ENCODE data around the gene MED7.

MED7 gene

DNA sequence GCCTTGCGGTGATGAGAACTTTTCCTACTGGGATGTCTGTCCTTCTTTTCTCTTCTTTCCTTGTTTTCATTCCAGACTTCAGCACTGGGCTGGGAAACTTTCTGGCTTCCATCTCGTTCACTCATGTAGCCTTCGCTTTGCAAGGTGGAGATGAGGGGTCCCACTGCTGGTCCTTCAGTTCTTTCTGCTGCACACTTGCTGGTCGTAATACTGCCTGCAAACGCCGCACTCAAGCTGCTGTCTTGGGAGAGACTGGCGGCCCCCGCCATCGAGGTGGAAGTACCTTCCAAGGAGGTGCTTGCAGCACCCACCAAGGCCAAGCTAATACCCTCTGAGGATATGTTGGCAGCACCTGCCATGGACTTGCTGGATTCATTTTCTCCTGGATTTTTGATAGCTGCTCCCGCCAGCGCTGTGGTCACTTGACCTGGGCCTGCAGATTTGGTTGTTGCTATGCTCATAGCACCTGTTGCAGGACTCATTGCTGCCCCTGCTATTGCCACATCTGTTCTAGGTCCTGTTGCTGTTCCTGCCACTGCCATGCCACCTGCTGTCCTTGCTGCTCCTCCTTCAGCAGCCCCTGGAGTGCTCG lies 20.4 kb upstream of the MED7 start:
- no peak for DNase-seq

GRCh38 chr5:157161996-157162395 lies 19.3 kb upstream of the MED7 start:
- no peak for DNase-seq

GRCh38 chr5:157160001-157160400 lies 17.3 kb upstream of the MED7 start:
- DNase-seq, result no peak

DNA sequence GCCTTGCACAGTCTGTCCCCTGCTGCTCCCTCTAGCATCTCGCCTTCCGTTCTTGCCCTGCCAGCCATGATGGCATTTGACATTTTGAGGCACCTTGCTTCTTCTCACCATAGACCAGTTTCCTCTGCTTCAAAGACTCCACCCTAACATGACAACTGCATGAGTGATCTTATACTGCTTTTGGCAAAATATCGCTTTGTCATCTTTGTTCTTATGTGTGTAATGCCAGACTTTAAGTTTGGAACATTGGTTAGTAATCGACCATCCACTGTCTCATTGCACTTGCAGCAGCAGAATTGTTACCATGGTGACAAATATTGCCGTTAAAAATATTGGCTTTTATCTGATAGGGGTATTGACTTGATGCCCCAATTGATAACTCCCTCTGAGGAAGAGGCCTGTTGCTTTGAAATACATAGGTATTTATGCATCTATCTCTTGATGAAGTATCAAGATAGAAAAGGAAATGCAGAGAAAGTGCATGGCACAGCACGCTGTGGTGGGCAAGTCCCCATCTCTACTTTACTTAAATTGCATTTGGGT lies 16.6 kb upstream of the MED7 start:
- DNase-seq, result no peak

DNA sequence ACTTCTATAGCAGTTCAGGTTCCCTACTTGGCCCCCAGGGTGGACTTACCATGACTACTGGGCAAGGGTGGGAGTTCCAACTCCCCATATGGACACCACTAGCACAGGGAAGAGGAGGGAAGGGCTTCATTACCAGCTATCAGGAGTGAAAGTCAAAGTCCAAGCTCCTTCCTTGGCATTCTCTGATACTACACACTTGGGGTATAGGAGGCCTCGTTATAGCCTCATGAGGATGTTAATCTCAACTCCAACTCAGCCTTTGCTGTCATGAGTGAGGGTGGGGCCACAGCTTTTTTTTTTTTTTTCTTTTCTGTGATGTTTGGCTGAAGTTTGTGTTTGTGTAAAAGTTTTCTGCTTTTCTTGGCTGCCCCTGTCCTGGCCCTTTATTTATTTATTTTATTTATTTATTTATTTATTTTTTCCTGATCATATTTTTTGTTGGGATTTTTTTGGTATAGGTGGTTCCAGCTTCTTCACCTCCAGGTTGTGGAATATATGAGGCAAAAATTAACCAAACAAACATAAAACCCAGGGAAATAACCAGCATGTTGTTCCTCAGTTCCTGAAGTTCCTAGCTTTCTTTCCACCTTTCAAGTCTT lies 14.7 kb upstream of the MED7 start:
- DNase-seq, result no peak

DNA sequence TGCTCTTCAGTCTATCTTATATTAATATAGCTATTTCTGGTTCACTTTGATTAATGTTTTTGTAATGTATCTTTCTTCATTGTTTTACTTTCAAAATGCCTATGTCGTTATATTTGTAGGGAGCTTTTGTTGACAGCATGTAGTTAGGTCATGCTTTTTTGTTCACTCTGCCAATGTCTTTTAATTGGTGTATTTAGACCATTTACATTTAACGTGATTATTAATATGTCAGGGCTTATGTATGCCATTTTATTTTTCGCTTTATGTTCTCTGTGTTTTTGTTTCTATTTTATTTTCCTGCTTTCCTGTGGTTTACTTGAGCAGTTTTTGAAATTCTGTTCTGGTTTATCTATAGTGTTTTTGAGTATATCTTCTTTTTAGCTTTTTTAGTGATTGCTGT lies 12.6 kb upstream of the MED7 start:
- no peak for DNase-seq

DNA sequence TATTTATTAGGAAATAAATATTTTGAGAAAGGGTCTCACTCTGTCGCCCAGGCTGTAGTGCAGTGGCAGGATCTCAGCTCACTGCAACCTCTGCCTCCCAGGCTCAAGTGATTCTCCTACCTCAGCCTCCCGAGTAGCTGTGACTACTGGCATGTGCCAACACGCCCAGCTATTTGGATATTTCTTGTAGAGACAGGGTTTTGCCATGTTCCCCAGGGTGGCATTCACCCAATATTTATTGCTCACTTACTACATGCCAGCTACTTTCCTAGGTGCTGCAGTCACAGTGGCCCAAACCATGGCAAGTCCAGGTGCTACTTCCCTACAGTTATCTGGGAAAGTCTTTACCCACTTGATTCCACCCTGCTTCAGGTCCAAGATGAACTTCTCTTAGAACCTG lies 8.3 kb upstream of the MED7 start:
- no peak for DNase-seq

DNA sequence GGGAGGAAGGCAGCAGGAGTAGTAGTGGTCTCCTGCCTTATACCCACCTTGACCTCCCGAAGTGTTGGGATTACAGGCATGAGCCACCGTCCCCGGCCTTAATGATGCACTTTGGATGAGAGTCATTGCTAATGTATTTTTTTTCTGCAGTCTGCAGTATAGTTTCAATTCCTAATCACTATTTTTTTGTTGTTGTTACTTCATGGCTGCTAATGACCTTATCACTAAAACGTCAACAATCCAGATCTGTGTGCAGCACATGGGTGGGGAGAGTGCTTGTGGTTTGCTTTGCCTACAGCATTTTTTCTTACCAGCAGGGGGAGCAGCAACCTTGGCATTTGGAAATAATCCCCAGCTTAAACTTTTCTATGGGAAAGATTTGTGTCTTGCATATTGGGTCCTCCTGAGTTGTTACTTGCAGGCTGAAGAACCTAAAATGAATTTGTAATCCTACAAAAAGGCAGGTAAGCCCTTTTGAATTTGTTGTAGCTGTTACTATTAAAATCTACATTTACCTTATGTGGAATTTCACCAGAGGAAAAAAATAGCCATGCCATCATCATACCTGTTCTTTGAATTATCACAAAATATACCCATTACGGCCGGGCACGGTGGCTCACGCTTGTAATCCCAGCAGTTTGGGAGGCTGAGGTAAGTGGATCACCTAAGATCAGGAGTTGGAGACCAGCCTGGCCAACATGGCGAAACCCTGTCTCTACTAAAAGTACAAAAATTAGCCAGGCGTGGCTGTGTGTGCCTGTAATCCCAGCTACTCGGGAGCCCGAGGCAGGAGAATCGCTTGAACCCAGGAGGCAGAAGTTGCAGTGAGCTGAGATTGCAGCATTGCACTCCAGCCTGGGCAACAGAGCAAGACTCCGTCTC lies 6.3 kb upstream of the MED7 start:
- DNase-seq, result no peak

- no peak for DNase-seq
Observed at GRCh38 chr5:157143127-157143971, 684 bp upstream of the MED7 start.

GRCh38 chr5:157137691-157138090 lies 5.0 kb downstream of the MED7 start:
- DNase-seq, result no peak

GRCh38 chr5:157132281-157132612 lies 10.4 kb downstream of the MED7 start:
- DNase-seq, result no peak

GRCh38 chr5:157130925-157131324 lies 11.7 kb downstream of the MED7 start:
- DNase-seq, result no peak

DNA sequence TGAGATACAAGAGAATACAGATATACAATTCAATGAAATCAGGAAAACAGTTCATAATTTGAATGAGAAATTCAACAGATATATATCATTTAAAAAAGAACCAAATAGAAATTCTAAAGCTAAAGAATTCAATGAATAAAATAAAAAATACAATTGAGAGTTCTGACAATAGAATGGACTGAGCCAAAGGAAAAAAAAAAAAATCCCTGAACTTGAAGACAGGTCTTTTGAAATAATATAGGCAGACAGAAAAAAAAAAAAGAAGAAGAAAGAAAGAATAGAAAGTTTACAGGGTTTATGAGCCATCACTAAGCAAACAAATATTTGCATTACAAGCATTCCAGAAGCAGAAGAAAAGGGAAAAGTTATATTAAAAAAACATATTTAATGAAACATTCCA lies 21.0 kb downstream of the MED7 start:
- DNase-seq, result no peak

DNA sequence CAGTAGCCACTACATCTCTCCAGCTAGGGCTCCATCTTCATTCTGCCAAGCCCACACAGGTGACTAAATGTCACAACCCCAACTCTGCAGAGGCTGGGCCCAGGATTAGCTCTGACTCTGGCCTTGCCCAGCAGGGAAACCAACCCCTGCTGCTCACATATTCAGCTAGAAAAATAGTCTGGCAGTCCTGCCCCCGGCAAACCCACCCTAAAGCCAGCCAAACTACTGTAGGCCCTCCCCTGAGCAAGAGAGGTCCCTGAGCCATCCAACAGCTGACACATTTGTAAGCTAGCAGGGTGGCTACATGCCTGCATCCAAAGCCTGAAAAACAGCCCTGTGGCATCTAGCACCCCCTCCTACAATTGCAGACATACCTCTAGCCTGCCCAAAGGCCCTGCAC lies 22.6 kb downstream of the MED7 start:
- DNase-seq, result no peak

DNA sequence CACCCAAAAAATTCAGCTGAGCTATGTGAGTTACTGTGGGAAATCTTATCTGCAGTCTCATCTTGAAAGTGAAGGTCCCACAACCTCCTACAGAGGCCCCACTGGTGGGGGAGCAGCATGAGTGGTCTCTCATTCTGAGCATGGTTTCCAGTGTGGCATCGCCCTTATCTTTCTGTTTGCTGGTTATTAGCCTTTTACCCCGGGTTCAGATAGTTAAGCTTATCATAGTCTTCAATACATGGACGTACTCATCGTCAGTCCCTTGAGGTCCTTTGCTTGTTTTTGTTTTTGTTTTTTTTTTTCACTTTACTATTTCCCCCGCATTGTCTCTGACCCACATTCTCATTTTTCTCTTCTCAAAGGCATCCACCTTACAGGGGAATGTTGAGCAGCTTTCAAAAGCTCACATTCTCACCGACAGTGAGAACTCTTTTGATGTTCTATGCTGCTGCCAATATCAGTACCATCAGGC lies 26.1 kb downstream of the MED7 start:
- no peak for DNase-seq

DNA sequence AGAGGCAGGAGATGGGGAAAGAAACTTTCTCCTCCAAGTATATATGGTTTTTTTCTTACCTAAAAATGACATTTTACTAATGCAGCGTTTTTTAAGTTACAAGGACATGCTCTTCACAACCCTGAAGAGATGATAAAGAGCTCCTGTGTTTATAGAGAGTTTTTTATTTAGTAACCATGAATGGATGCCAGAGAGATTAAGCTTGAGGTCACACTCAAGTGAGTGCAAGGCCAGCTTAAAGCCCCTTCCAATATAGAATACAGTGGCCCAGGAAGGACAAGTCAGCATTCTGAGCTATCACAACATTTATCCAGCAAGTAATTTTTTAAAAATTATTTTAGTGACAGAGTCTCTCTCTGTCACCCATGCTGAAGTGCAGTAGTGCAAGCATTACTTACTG lies 27.2 kb downstream of the MED7 start:
- DNase-seq, result no peak

- no peak for DNase-seq
Observed at GRCh38 chr5:157115012-157115411, 27.7 kb downstream of the MED7 start.

DNA sequence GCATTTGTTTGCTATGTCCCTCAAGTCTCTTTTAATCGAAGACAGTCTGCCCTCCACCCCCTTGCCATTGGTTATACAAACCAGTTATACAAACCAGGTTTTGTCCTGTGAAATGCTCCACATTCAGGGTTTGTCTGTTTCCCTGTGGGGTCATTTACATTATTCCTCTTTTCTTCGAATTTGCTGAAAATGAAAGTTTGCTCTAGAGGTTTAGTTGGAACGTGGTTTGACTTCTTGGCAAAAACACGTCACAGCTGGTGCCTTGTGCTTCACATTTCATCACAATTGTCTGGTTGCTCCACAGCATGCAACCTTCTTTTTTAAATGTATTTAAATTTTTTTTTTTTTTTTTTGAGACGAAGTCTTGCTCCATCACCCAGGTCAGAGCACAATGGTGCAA lies 29.7 kb downstream of the MED7 start:
- no peak for DNase-seq

GRCh38 chr5:157109744-157110143 lies 32.9 kb downstream of the MED7 start:
- DNase-seq, result no peak

- DNase-seq, result no peak
Observed at GRCh38 chr5:157108976-157109375, 33.7 kb downstream of the MED7 start, which contains the start of gene HAVCR2. TSS of gene HAVCR2 (minus strand) at chr5:157109044. CDS start at chr5:157108983, 61 bp downstream.

DNA sequence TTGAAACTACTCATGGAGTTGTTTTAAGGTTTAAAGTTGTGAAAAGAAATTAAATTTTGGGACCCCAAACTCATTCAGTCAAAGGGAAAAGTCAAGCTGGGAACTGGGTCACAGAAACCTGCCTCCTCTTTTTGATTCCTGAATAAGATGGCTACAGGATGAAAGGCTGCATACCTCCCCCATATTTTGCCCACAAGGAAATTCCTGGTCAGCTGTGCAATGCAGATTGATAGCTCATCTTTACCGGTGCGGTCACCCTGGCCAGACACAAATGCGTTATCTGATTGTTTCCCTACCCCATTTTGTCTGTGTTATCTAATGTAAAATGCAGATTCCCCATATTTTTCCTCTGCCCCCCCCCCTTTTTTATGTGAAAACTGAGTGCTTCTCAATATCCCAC lies 35.2 kb downstream of the MED7 start:
- no peak for DNase-seq

DNA sequence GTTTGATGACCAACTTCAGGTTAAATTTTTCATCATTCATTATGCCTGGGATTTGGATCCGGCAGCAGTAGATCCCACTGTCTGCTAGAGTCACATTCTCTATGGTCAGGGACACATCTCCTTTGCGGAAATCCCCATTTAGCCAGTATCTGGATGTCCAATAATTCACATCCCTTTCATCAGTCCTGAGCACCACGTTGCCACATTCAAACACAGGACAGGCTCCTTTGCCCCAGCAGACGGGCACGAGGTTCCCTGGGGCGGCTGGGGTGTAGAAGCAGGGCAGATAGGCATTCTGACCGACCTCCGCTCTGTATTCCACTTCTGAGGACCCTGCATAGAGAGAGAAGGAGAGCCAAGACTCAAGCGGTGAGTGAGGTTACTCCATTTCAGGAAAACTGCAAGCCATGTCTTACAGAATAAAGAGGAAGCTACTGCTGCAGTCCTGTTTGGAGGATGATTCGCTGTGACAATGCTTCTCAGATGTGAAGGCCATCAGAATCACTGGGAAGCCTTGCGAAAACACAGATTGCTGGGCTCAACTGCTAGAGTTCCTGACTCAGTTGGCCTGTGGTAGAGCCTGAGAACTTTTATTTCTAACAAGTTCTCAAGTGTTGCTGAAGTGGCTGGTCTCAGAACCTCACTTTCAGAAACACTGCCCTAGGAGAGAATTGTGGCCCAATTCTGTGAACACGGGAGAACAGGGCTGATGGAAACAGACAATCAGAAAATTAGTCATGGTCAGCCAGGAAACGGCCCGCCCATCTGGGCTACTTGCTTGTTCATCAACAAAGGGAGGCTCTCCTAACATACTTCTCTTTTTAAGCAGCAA lies 35.8 kb downstream of the MED7 start:
- no peak for DNase-seq
